WTC11 (cell line): Measurements from ENCODE around the gene NCS1. TPM values are rescaled to one million over a fixed set of nuclear protein-coding genes. Genes with fewer than 3 reads are reported as not detected.
"Not testable (repeated sequence)": the region's sequence is repeated elsewhere in the genome, so short reads cannot be mapped to it uniquely, and the experiment has no call there.

Experiments
- ATAC-seq: fragments of 200-7000 bp; cut with Tn5 transposase; 2 replicates; pipeline ENCODE4 v1.10.0; 2021; ENCODE audit warnings: mild to moderate bottlenecking, moderate library complexity
- CTCF ChIA-PET: fragments of 300-600 bp; sonication (Branson Sonifier 250); formaldehyde crosslinking; loops from one replicate; lab custom pipeline; 2021; ENCODE audit warnings: antibody characterized with exemption; lab: Charles Lee
- POLR2A ChIA-PET: fragments of 350-600 bp; sonication (Branson Sonifier 250); formaldehyde crosslinking; loops from one replicate; lab custom pipeline; 2021; ENCODE audit warnings: antibody characterized with exemption; lab: Charles Lee
- DNase-seq: peaks from one replicate; pipeline ENCODE4 v3.0.0; 2021; ENCODE audit warnings: low spot score
- H3K27ac Mint-ChIP-seq: 2 replicates; pipeline ENCODE4 v1.8.0; 2021; ENCODE audit warnings: mixed read lengths
- H3K27me3 Mint-ChIP-seq: 2 replicates; pipeline ENCODE4 v1.8.0; 2021; ENCODE audit warnings: low read depth, mild to moderate bottlenecking, moderate library complexity, mixed read lengths
- H3K36me3 Mint-ChIP-seq: 2 replicates; pipeline ENCODE4 v1.8.0; 2021; ENCODE audit warnings: mixed read lengths
- H3K4me1 Mint-ChIP-seq: 2 replicates; pipeline ENCODE4 v1.8.0; 2022; ENCODE audit warnings: mixed read lengths
- H3K4me3 Mint-ChIP-seq: 2 replicates; pipeline ENCODE4 v1.8.0; 2021; ENCODE audit warnings: mild to moderate bottlenecking, moderate library complexity, mixed read lengths
- H3K9me3 Mint-ChIP-seq: 2 replicates; pipeline ENCODE4 v1.8.0; 2021; ENCODE audit warnings: mixed read lengths
- E2F4 ChIP-seq: sonication (generic); formaldehyde crosslinking; IDR thresholded peaks from 2 replicates; pipeline ENCODE4 v1.8.1; 2022; ENCODE audit warnings: low read depth, mild to moderate bottlenecking, moderate library complexity, missing genetic modification reagents, borderline replicate concordance
- ESRRA ChIP-seq: sonication (generic); formaldehyde crosslinking; IDR thresholded peaks from 2 replicates; pipeline ENCODE4 v1.8.1; 2022; ENCODE audit warnings: mild to moderate bottlenecking, missing genetic modification reagents, borderline replicate concordance
- FOXK1 ChIP-seq: sonication (generic); formaldehyde crosslinking; IDR thresholded peaks from 2 replicates; pipeline ENCODE4 v1.8.0; 2022; ENCODE audit warnings: mild to moderate bottlenecking, moderate library complexity, missing genetic modification reagents
- GRHL2 ChIP-seq: fragments of 250-450 bp; sonication (Bioruptor Pico); IDR thresholded peaks from 2 replicates; pipeline ENCODE4 v1.8.0; 2022; ENCODE audit warnings: mild to moderate bottlenecking, moderate library complexity; ENCODE audit not compliant: insufficient replicate concordance, severe bottlenecking
- IRF2 ChIP-seq: sonication (generic); formaldehyde crosslinking; IDR thresholded peaks from 2 replicates; pipeline ENCODE4 v1.8.0; 2022; ENCODE audit warnings: low read depth, missing genetic modification reagents, borderline replicate concordance
- MXD4 ChIP-seq: fragments of 250-450 bp; sonication (Bioruptor Pico); IDR thresholded peaks from 2 replicates; pipeline ENCODE4 v1.8.0; 2021; ENCODE audit warnings: mild to moderate bottlenecking, moderate library complexity, borderline replicate concordance
- MYBL2 ChIP-seq: sonication (generic); formaldehyde crosslinking; IDR thresholded peaks from 2 replicates; pipeline ENCODE4 v1.8.1; 2023; ENCODE audit warnings: mild to moderate bottlenecking, moderate library complexity, missing genetic modification reagents
- NFATC4 ChIP-seq: fragments of 250-450 bp; sonication (Bioruptor Pico); IDR thresholded peaks from 2 replicates; pipeline ENCODE4 v1.9.0; 2021; ENCODE audit warnings: mild to moderate bottlenecking
- NFE2L1 ChIP-seq: sonication (generic); formaldehyde crosslinking; IDR thresholded peaks from 2 replicates; pipeline ENCODE4 v1.8.1; 2023; ENCODE audit warnings: missing genetic modification reagents
- NFYB ChIP-seq: sonication (generic); formaldehyde crosslinking; conservative IDR thresholded peaks from 2 replicates; pipeline ENCODE4 v1.8.0; 2022; ENCODE audit warnings: low read depth, missing genetic modification reagents
- PRRX2 ChIP-seq: fragments of 250-450 bp; sonication (Bioruptor Pico); IDR thresholded peaks from 2 replicates; pipeline ENCODE4 v1.8.0; 2021; ENCODE audit warnings: mild to moderate bottlenecking
- SMAD3 ChIP-seq: sonication (generic); formaldehyde crosslinking; IDR thresholded peaks from 2 replicates; pipeline ENCODE4 v1.8.0; 2022; ENCODE audit warnings: missing genetic modification reagents, mild to moderate bottlenecking, borderline replicate concordance
- TEAD4 ChIP-seq: sonication (generic); formaldehyde crosslinking; IDR thresholded peaks from 2 replicates; pipeline ENCODE4 v1.8.0; 2022; ENCODE audit warnings: mild to moderate bottlenecking, missing genetic modification reagents
- ZNF138 ChIP-seq: sonication (generic); formaldehyde crosslinking; conservative IDR thresholded peaks from 2 replicates; pipeline ENCODE4 v1.8.1; 2022; ENCODE audit warnings: mild to moderate bottlenecking, moderate library complexity, missing genetic modification reagents
- ZNF317 ChIP-seq: sonication (generic); formaldehyde crosslinking; IDR thresholded peaks from 2 replicates; pipeline ENCODE4 v1.8.1; 2023; ENCODE audit warnings: low read depth, mild to moderate bottlenecking, moderate library complexity, missing genetic modification reagents, borderline replicate concordance
- ZNF671 ChIP-seq: fragments of 250-450 bp; sonication (Bioruptor Pico); IDR thresholded peaks from 2 replicates; pipeline ENCODE4 v1.8.0; 2021; ENCODE audit warnings: mild to moderate bottlenecking
- total RNA-seq: library from RNA; stranded (reverse); gene quantifications from 3 replicates; pipeline ENCODE4 v1.2.3, GENCODE V29; 2021
- TF ChIP-seq, protein P1 (sequence below): fragments of 250-450 bp; sonication (Bioruptor Pico); IDR thresholded peaks from 2 replicates; pipeline ENCODE4 v2.1.2; 2022; ENCODE audit warnings: mild to moderate bottlenecking, moderate library complexity
- TF ChIP-seq, protein P2 (sequence below): sonication (generic); formaldehyde crosslinking; IDR thresholded peaks from 2 replicates; pipeline ENCODE4 v1.8.1; 2022; ENCODE audit warnings: missing genetic modification reagents, borderline replicate concordance
- TF ChIP-seq, protein P3 (sequence below): fragments of 250-450 bp; sonication (Bioruptor Pico); IDR thresholded peaks from 2 replicates; pipeline ENCODE4 v1.9.0; 2021; ENCODE audit warnings: mild to moderate bottlenecking
- TF ChIP-seq, protein P4 (sequence below): sonication (generic); formaldehyde crosslinking; IDR thresholded peaks from 2 replicates; pipeline ENCODE4 v1.8.1; 2023; ENCODE audit warnings: mild to moderate bottlenecking, missing genetic modification reagents, moderate library complexity
- TF ChIP-seq, protein P5 (sequence below): fragments of 200-600 bp; IDR thresholded peaks from 2 replicates; pipeline ENCODE4 v1.8.0; 2022; ENCODE audit warnings: antibody characterized with exemption

The NCS1 gene
- total RNA-seq, 1 experiment from 2014 or later = 32.4 TPM

DNA sequence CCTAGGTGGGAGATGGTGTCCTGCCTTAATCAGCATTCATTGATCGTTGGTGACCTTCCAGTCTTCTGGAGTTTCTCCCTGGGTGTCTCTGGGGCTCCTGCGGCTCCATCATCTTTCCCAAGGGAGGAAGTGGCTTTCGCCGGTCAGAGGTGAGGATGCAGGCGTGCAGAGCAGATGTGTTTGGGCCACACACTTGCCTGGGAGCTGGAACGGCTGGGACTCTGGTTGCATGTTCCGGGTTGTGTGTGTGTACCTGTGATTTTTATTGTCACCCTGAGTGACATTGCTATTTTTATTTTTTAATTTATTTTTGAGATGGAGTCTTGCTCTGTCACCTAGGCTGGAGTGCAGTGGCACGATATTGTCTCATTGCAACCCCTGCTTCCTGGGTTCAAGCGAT is 103.0 kb downstream of the NCS1 start (continued):
- TF ChIP-seq, protein P1, sequence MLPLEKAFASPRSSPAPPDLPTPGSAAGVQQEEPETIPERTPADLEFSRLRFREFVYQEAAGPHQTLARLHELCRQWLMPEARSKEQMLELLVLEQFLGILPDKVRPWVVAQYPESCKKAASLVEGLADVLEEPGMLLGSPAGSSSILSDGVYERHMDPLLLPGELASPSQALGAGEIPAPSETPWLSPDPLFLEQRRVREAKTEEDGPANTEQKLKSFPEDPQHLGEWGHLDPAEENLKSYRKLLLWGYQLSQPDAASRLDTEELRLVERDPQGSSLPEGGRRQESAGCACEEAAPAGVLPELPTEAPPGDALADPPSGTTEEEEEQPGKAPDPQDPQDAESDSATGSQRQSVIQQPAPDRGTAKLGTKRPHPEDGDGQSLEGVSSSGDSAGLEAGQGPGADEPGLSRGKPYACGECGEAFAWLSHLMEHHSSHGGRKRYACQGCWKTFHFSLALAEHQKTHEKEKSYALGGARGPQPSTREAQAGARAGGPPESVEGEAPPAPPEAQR (CRISPR knock-in tag) = no peak

DNA sequence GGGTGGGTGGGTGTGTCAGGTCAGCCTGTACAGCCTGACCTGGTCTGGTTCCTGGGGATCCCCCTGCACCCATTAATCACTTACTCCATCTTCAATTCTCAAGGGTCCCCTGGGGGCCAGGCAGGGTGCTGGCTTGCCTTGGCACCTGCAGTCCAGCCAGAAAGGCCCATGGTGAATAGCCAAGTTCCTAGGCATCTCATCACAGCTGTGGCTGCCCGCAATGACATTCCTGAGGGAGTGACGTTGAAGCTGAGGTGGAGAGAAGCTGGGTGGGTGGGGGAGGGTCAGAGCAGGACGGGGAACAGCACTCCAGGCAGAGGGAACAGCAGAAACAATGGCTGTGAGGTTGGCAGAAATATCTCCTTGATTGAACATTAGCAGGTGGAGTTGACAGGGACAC is 103.9 kb downstream of the NCS1 start:
- Mint-ChIP-seq H3K4me3 (no peak overlapping the region), H3K4me1 (peaks cover 14% of the 10 kb centered on the region)
- no peak for DNase-seq
- TF ChIP-seq PRRX2 = no peak
- no peak for TF ChIP-seq NFATC4 (CRISPR knock-in tag)
- no peak for TF ChIP-seq ZNF138
- TF ChIP-seq IRF2 = no peak
- TF ChIP-seq, protein P2, sequence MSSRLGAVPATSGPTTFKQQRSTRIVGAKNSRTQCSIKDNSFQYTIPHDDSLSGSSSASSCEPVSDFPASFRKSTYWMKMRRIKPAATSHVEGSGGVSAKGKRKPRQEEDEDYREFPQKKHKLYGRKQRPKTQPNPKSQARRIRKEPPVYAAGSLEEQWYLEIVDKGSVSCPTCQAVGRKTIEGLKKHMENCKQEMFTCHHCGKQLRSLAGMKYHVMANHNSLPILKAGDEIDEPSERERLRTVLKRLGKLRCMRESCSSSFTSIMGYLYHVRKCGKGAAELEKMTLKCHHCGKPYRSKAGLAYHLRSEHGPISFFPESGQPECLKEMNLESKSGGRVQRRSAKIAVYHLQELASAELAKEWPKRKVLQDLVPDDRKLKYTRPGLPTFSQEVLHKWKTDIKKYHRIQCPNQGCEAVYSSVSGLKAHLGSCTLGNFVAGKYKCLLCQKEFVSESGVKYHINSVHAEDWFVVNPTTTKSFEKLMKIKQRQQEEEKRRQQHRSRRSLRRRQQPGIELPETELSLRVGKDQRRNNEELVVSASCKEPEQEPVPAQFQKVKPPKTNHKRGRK (CRISPR knock-in tag) = no peak
- no peak for TF ChIP-seq NFE2L1 (CRISPR knock-in tag)
- TF ChIP-seq MYBL2 (CRISPR knock-in tag) = no peak
- TF ChIP-seq, all 79 proteins: peak for 0
- Mint-ChIP-seq H3K36me3 (peaks cover 2% of the 10 kb centered on the region; the same call in 1 of the 2 replicates), H3K27me3 (no peaks in the 10 kb centered on the region), H3K27ac (no peak overlapping the region), H3K9me3 (0 out of 2 replicates have a peak, but pooled peaks cover 4% of the 10 kb centered on the region)
- ChIA-PET CTCF (no interaction called here), POLR2A (no interaction called here)
- ATAC-seq = no peak

DNA sequence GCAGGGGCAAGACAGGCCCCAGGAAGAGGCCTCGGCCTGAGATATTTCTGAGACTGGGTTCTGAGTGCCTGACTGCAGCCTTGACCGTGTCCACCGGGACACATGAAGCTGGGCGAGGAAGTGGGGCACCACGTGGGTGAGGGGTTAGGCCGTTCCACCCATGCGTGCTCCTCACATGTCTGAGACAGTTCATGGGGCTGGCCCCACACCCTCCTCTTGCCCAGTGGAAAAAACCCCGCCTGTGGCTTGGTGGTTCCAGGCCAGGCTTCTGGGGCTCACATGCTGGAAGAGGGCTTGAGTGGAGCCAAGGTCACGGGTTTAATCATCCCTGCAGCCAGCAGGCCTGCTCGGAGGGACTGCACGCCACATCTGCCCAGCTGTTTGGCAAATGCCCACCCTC is 104.8 kb downstream of the NCS1 start:
- ATAC-seq = no peak
- no peaks in the 10 kb centered on the region for H3K27me3 Mint-ChIP-seq
- TF ChIP-seq FOXK1 = no peak
- no peak for TF ChIP-seq NFYB
- no peak for TF ChIP-seq ZNF671
- no peak for TF ChIP-seq TEAD4 (CRISPR knock-in tag)
- no peak for TF ChIP-seq ESRRA (CRISPR knock-in tag)
- TF ChIP-seq GRHL2 (CRISPR knock-in tag) = no peak
- TF ChIP-seq, protein P3, sequence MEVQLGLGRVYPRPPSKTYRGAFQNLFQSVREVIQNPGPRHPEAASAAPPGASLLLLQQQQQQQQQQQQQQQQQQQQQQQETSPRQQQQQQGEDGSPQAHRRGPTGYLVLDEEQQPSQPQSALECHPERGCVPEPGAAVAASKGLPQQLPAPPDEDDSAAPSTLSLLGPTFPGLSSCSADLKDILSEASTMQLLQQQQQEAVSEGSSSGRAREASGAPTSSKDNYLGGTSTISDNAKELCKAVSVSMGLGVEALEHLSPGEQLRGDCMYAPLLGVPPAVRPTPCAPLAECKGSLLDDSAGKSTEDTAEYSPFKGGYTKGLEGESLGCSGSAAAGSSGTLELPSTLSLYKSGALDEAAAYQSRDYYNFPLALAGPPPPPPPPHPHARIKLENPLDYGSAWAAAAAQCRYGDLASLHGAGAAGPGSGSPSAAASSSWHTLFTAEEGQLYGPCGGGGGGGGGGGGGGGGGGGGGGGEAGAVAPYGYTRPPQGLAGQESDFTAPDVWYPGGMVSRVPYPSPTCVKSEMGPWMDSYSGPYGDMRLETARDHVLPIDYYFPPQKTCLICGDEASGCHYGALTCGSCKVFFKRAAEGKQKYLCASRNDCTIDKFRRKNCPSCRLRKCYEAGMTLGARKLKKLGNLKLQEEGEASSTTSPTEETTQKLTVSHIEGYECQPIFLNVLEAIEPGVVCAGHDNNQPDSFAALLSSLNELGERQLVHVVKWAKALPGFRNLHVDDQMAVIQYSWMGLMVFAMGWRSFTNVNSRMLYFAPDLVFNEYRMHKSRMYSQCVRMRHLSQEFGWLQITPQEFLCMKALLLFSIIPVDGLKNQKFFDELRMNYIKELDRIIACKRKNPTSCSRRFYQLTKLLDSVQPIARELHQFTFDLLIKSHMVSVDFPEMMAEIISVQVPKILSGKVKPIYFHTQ = no peak
- TF ChIP-seq E2F4 (CRISPR knock-in tag) = no peak
- no peak for TF ChIP-seq SMAD3 (CRISPR knock-in tag)
- TF ChIP-seq, protein P4, sequence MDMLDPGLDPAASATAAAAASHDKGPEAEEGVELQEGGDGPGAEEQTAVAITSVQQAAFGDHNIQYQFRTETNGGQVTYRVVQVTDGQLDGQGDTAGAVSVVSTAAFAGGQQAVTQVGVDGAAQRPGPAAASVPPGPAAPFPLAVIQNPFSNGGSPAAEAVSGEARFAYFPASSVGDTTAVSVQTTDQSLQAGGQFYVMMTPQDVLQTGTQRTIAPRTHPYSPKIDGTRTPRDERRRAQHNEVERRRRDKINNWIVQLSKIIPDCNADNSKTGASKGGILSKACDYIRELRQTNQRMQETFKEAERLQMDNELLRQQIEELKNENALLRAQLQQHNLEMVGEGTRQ (CRISPR knock-in tag) = no peak
- TF ChIP-seq MYBL2 (CRISPR knock-in tag) = no peak
- TF ChIP-seq, protein P5, sequence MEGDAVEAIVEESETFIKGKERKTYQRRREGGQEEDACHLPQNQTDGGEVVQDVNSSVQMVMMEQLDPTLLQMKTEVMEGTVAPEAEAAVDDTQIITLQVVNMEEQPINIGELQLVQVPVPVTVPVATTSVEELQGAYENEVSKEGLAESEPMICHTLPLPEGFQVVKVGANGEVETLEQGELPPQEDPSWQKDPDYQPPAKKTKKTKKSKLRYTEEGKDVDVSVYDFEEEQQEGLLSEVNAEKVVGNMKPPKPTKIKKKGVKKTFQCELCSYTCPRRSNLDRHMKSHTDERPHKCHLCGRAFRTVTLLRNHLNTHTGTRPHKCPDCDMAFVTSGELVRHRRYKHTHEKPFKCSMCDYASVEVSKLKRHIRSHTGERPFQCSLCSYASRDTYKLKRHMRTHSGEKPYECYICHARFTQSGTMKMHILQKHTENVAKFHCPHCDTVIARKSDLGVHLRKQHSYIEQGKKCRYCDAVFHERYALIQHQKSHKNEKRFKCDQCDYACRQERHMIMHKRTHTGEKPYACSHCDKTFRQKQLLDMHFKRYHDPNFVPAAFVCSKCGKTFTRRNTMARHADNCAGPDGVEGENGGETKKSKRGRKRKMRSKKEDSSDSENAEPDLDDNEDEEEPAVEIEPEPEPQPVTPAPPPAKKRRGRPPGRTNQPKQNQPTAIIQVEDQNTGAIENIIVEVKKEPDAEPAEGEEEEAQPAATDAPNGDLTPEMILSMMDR = no peak
- no peak for TF ChIP-seq IRF2
- no peak for TF ChIP-seq NFATC4 (CRISPR knock-in tag)
- TF ChIP-seq MXD4 = no peak
- TF ChIP-seq ZNF317 = no peak
- TF ChIP-seq, all 79 proteins: peak for 0
- no peak for DNase-seq
- no peak overlapping the region for H3K27ac Mint-ChIP-seq
- ChIA-PET CTCF (no interaction called here), POLR2A (no interaction called here)
- H3K9me3 Mint-ChIP-seq = 0 out of 2 replicates have a peak, but pooled peaks cover 4% of the 10 kb centered on the region
- H3K4me1 Mint-ChIP-seq = peaks cover 12% of the 10 kb centered on the region
- H3K36me3 Mint-ChIP-seq = peaks cover 2% of the 10 kb centered on the region; the same call in 1 of the 2 replicates
- H3K4me3 Mint-ChIP-seq = no peak overlapping the region

GRCh38 chr9:130277525-130277924 is 105.3 kb downstream of the NCS1 start:
- POLR2A ChIA-PET, ATAC-seq, H3K4me3 Mint-ChIP-seq, DNase-seq, H3K27me3 Mint-ChIP-seq, H3K9me3 Mint-ChIP-seq, H3K36me3 Mint-ChIP-seq, CTCF ChIA-PET, H3K27ac Mint-ChIP-seq: not testable (repeated sequence)
- H3K4me1 Mint-ChIP-seq = peaks cover 16% of the 10 kb centered on the region
